Subcutaneous adipose tissue (tissue), 4 donors: ENCODE data around the gene RPL34. TPM values are rescaled to one million over a fixed set of nuclear protein-coding genes. Genes with fewer than 3 reads are reported as not detected.

Experiments used
- CTCF ChIP-seq: fragments of 450-650 bp; IDR thresholded peaks from one replicate; pipeline ENCODE4 v1.5.1; 2016; ENCODE audit warnings: low read depth, mild to moderate bottlenecking, control low read depth, antibody characterized with exemption, moderate library complexity
- total RNA-seq, 4 donors: library from RNA; depleted of rRNA; stranded (reverse); fragments of >200 nt; gene quantifications; one replicate each; pipeline ENCODE4 v1.1.0, GENCODE V29; 2016

The RPL34 gene
- total RNA-seq = 1,000 to 10,000 TPM in 1 of 4 donors, 100 to 1,000 TPM in 3; 696 to 1,446 (median 892) TPM

- no peak for TF ChIP-seq CTCF
These were observed at the start of gene RPL34 for GRCh38 chr4:108620101-108620932. TSS of gene RPL34 (plus strand) at chr4:108620576. CDS start at chr4:108621960, 1,384 bp downstream.

- TF ChIP-seq CTCF = no peak
These were observed 49.3 kb upstream of the RPL34 start for GRCh38 chr4:108570993-108571569.

GRCh38 chr4:108574402-108574801, 46.0 kb upstream of the RPL34 start:
- no peak for TF ChIP-seq CTCF

GRCh38 chr4:108581083-108581482, 39.3 kb upstream of the RPL34 start:
- no peak for TF ChIP-seq CTCF

GRCh38 chr4:108586778-108587177, 33.6 kb upstream of the RPL34 start:
- no peak for TF ChIP-seq CTCF

- TF ChIP-seq CTCF = no peak
These were observed 31.5 kb upstream of the RPL34 start for GRCh38 chr4:108588878-108589277.

GRCh38 chr4:108589961-108590360, 30.4 kb upstream of the RPL34 start:
- TF ChIP-seq CTCF = no peak
